ENCODE measurements around the gene POMT1.
"Not testable (repeated sequence)": the region's sequence is repeated elsewhere in the genome, so short reads cannot be mapped to it uniquely, and the experiment has no call there.

The POMT1 gene

GRCh38 chr9:131496844-131497405, 5.8 kb upstream of the POMT1 start:
- DNase-seq (ENCODE audit: low read depth) = no peak

DNA sequence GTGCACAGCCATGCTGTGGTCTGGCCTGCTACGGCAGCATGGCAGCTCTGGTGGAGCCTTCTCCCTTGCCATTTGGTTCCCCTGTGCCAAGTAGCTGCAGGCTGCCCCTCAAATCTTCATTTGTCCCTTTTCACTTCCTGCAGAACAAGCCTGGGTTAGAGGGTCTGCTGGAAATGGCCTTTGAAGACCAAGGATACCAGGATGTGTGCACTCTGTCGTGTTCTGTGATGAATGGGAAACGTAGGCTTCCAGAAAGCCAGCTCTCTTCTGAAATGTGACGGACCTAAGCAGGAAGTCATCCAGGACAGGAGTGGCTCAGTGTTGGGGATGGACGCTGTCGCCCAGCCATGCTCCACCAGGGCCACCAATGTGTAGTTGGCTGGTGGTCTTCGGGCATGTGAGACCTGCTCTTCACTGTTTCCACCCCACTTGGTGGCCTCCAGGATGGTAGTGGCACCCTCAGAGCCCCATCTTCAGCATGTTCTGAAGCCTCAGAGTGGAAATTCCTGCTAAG, 3.4 kb upstream of the POMT1 start:
- no peak for DNase-seq (ENCODE audit: low read depth)

GRCh38 chr9:131500377-131500776, 2.3 kb upstream of the POMT1 start:
- peak; percentile 50 for DNase-seq (ENCODE audit: low read depth)

- peak; percentile 41 for DNase-seq (ENCODE audit: low read depth)
Observed at GRCh38 chr9:131500939-131501541, 1.7 kb upstream of the POMT1 start.

DNA sequence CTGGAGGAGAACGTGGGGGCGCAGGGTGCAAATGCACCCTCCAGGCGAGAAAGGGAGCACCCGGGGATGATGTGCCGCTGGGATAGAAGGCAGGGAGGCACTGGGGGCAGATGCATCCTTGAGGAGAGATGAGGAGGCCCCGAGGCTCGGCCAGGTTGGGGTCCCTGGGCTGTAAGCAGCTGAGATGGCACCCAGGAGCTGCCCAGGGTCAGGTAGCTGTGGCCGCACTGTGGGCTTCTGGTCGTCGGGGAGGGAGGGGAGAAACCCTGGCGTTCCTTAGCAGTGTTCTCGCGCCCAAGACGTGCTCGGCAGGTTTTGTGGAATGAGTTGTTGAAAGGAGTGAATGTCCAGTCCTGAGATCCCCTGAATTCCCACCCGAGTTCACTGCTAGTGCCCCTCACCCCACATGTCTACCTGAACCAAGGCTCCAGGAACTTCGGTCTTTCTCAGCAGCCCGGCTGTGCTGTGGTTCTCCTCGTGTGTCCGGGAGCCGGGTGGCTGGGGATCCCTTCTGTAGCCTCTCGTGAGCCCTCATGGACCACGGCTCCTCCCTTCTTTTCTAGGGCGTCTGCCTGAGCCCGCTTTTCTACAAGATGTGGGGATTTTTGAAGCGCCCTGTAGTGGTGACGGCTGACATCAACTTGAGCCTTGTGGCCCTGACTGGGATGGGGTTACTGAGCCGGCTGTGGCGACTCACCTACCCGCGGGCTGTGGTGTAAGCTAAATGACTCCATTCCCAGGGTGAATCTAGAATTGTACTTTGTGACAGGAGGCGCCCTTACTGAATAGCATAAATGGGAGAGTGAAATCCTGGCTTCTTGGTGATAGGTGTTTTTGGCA, 1.1 kb downstream of the POMT1 start:
- DNase-seq (ENCODE audit: low read depth) = no peak

DNA sequence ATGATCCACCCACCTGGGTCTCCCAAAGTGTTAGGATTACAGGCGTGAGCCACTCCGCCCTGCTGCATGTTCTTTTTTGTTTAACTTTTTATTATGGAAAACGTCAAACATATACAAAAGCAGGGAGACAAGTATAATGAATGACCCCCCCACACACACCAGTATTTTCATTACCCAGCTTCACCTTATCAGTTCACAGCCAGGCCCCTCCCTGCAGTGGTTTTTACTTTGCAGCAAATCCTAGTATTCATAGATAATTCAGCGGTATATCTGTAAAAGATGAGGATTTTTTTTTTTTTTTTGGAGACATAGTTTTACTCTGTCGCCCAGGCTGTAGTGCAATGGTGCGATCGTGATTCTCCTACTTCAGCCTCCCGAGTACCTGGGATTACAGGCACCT, 2.3 kb downstream of the POMT1 start:
- no peak for DNase-seq (ENCODE audit: low read depth)

DNA sequence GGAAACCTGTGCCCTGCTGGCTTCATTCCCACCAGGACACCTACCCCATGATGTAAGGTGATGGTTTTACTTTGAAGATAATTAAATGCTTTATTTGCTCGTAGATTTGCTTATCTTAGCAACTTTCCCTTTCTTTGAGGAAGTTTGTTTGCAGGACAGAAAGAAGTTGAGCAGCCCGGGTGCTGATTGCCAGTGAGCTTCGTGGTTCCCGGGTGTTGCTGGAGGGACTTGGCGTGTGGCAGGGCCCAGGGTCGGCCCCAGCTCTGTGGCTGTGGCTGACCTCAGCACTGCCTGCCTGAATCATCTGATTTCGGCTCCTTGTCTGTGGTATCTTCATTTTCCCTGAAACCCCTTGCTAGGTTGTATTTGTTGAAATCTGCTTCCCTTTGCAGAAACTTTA, 8.7 kb downstream of the POMT1 start:
- no peak for DNase-seq (ENCODE audit: low read depth)

DNA sequence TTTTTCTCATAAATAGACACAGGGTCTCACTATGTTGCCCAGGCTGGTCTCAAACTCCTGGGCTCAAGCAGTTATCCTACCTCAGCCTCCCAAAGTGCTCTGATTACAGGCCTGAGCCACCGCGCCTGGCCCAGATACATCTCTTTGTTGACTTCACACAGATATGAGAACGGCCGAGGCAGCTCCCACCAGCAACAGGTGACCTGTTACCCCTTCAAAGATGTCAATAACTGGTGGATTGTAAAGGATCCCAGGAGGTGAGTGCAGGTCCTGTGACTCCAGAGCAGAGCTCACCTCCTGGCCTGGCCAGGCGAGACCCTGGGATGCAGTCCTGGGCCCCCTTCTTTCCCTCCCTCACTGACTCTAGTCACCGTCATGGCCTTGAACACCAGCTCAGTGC, 9.2 kb downstream of the POMT1 start:
- no peak for DNase-seq (ENCODE audit: low read depth)

GRCh38 chr9:131513177-131513576, 10.5 kb downstream of the POMT1 start:
- DNase-seq (ENCODE audit: low read depth) = no peak

- not testable (repeated sequence) for DNase-seq (ENCODE audit: low read depth)
Observed at GRCh38 chr9:131515559-131516031, 12.9 kb downstream of the POMT1 start.

- DNase-seq (ENCODE audit: low read depth) = no peak
Observed at GRCh38 chr9:131516100-131516499, 13.4 kb downstream of the POMT1 start.

GRCh38 chr9:131516930-131517329, 14.2 kb downstream of the POMT1 start:
- DNase-seq (ENCODE audit: low read depth) = no peak

- no peak for DNase-seq (ENCODE audit: low read depth)
Observed at GRCh38 chr9:131517761-131518190, 15.1 kb downstream of the POMT1 start.

GRCh38 chr9:131518553-131518952, 15.8 kb downstream of the POMT1 start:
- DNase-seq (ENCODE audit: low read depth) = no peak

GRCh38 chr9:131520503-131520902, 17.8 kb downstream of the POMT1 start:
- DNase-seq (ENCODE audit: low read depth) = no peak

DNA sequence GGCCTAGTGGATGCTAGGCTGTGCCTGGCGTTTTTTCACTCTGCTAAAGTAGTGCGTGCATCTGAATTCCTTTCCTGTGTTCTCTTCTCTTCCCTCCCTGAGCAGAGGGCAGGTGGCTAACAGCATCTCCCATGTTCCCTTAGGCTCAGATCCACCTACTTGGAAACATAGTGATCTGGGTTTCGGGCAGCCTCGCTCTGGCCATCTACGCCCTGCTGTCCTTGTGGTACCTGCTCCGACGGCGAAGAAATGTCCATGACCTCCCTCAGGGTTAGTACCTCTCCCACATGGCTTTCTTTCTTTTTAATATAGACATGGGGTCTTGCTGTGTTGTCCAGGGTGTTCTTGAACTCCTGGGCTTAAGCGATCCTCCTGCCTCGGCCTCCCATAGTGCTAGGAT, 18.5 kb downstream of the POMT1 start:
- no peak for DNase-seq (ENCODE audit: low read depth)

DNA sequence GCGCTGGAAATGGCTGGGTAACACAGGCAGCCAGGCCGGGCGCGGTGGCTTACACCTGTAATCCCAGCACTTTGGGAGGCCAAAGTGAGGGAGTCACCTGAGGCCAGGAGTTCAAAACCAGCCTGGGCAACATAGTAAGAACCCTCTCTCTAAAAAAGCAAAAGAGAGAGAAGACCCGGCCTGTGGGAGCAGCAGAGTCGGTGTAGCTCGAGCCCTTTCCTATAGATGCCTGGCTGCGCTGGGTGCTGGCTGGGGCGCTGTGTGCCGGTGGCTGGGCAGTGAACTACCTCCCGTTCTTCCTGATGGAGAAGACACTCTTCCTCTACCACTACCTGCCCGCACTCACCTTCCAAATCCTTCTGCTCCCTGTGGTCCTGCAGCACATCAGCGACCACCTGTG, 19.1 kb downstream of the POMT1 start:
- no peak for DNase-seq (ENCODE audit: low read depth)

DNA sequence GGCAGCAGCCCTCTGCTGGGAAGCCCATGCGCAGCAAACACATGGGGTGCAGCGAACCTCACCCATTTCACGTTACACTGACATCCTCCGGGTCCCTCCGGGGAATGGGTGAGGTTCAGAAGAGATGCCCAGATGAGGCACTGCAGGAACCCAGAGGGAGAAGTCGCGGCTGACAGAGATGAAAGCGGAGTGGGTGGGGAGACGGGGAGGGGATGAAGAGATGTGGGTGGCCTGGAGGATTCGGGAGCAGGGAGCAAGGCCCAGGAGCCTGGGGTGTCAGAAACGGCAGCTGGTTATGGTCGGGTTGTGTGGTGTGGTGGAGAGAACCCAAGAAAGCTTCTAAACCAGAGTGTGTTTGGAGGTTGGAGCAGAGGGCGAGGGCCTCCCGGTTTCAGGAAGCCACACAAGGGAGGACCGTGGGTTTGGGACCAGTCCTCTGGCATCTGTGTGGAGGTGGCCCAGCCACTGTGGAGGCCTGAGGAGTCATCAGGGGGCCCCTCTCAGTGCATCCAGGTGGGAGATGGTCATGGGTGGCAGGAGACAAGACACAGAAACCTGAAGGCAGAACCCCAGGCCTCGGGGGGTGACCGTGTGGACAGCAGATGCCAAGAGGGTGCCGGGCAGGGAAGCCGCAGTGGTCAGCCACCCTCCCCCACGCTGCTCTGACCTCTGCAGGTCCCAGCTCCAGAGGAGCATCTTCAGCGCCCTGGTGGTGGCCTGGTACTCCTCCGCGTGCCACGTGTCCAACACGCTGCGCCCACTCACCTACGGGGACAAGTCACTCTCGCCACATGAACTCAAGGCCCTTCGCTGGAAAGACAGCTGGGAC, 19.8 kb downstream of the POMT1 start:
- no peak for DNase-seq (ENCODE audit: low read depth)

DNA sequence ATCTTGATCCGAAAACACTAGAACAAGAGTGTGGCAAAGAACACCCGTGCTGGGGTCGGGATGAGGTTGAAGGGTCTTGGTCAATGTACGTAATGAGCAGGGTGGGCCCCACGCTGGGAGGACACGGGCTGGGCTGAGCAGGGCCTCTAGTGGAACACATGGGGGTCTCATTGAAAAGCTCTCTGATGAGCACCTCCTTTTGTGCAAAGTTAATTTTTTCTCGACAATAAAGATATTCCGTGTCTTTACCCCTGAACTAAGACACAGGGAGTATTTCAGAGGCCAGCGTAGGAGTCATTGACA, 20.3 kb downstream of the POMT1 start:
- no peak for DNase-seq (ENCODE audit: low read depth)

GRCh38 chr9:131523451-131524435, 21.0 kb downstream of the POMT1 start:
- DNase-seq (ENCODE audit: low read depth) = no peak

- no peak for DNase-seq (ENCODE audit: low read depth)
Observed at GRCh38 chr9:131524665-131525315, 22.1 kb downstream of the POMT1 start.

All from stimulated activated CD4-positive, alpha-beta T cell treated with anti-CD3 and anti-CD28 coated beads, Interleukin-2, amount 100 ng/mL, for 4 hours (primary cell).